HTR-8/SVneo (cell line): ENCODE measurements around the gene DPP6.
A peak's percentile ranks its signal among the peaks of the same experiment; 100 is the strongest.

Experiments
- DNase-seq: peaks from one replicate; pipeline ENCODE4 v3.0.0; 2011; ENCODE audit warnings: low spot score, mixed read lengths; ENCODE audit not compliant: insufficient read length
- FAIRE-seq: peaks from 2 replicates; lab custom pipeline; 2011; peaks lifted over from hg19 to GRCh38; lab: Jason Lieb, UNC

DPP6 gene

DNA sequence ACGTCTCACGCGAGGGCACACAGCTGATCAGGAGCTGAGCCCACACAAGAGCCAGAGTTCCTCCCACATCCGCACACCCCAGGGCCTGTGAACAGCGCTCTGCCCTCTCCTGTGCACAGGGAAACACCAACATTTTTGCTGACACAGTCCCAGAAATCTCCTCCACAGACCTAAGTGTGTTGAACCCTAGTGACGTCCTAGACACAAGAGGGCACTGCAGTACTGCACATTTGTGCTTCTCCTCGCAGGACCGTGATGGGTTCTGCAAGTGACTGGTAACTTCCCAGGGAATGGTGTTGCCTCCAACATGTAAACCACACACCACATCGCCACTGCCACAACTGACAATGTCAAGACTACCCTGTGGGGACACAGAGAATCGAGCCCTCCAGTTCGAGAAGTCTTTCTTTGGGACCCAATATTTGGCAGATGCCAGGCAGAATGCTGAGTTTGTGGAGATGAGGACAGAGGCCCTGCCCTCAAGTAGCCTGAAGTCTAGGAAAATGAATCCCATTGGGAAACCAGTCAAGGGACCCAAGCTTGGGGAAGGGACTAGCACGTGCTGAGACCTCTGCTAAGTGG is 780.5 kb downstream of the DPP6 start:
- FAIRE-seq (no peak), DNase-seq (no peak)

DNA sequence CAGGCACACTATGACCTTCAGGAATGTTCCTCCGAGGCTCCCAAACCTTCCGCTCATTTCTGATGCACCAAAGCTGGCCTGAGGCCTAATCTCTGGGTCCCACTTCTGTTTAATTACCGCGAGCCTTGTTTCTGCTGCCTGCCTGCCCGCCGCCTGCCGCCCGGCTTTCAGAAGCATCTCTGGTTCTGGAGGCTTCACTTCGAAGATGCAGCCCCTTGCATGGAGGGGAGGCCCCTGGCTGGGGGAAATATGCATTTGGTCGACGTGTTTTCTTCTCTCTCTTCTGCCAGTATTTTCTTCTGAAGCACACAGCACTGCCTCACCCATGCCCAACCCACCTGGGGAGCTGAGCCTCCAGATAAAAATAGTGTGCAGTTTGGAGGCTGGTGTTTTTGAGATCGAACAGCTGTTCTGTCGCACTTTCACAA is 783.8 kb downstream of the DPP6 start:
- DNase-seq (no peak), FAIRE-seq (no peak)

DNA sequence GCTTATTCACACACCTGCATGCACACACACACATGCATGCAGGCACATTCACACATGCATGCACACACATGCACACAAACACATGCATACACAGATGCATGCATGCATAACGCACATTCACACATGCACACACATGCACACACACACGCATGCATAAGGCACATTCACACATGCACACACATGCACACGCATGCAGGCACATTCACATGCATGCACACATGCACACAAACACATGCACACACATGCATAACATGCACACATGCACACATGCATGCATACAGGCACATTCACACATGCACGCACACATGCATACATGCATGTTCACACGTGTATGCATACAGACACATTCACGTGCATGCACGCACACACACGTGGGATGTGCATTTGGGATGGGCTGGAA is 784.9 kb downstream of the DPP6 start:
- DNase-seq (no peak), FAIRE-seq (peak; percentile 87)

DNA sequence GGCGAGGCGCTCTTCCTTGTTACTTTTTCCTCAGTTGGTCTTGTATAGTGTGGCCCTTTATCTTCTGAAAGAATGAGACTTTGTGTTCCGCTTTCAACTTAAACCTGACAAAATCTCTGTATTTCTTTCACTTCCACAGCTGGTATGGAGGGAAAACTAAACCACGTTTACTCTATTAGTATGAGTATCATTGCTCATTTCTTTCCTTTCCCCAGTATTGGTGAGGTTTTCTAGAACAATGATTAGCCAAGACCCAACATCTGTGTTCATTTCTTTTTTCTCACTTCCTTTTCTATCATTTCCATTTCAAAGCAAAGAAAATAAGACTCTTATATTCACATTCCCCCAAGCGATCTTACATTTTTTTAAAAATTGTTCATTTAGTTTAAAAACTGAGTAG is 785.4 kb downstream of the DPP6 start:
- DNase-seq, result no peak
- FAIRE-seq, result no peak

GRCh38 chr7:154840086-154840485 is 787.9 kb downstream of the DPP6 start:
- FAIRE-seq, result no peak
- no peak for DNase-seq

- DNase-seq, result no peak
- FAIRE-seq, result no peak
These were observed 789.6 kb downstream of the DPP6 start for GRCh38 chr7:154841731-154842331.

DNA sequence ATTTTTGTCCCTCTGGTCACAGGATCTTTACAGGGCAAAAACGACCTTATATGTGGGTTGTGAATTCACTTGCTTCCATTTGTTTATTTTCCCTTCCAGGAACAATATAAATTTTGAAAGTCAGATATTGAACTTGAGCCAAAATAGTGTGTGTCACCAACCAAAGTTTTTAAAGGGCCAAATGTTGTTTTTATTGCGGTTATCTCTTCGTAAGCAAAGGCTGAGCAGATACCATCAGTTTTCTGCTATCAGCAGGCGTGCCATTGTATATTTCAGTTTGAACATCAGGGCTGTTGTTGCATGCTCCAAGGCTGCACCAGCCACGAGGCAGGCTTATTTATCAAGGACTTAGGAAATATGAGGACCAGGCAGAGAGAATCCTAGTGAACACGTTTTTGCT is 790.4 kb downstream of the DPP6 start:
- DNase-seq, result no peak
- FAIRE-seq, result no peak

- DNase-seq, result no peak
- no peak for FAIRE-seq
These were observed 791.6 kb downstream of the DPP6 start for GRCh38 chr7:154843670-154844237.

GRCh38 chr7:154844499-154844898 is 792.3 kb downstream of the DPP6 start:
- DNase-seq (no peak), FAIRE-seq (no peak)

DNA sequence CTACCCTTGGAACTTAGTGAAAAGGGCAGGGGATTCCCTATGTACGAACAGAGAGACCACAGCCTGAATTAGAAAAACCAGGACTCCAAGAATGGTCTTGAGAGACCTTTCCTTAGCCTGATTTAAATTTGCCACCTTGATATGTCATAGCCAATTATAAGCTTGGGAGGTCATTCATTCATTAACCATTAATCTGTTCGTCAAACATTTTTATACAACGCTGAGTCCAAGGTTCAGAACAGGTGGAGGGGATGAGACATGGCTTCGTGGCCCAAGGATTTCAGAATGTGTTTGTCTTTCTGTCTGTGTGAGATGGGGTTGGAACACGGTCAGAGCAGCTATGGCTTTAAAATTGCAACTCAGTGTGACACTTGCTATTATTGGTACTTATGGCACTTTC is 792.8 kb downstream of the DPP6 start:
- DNase-seq (no peak), FAIRE-seq (no peak)

DNA sequence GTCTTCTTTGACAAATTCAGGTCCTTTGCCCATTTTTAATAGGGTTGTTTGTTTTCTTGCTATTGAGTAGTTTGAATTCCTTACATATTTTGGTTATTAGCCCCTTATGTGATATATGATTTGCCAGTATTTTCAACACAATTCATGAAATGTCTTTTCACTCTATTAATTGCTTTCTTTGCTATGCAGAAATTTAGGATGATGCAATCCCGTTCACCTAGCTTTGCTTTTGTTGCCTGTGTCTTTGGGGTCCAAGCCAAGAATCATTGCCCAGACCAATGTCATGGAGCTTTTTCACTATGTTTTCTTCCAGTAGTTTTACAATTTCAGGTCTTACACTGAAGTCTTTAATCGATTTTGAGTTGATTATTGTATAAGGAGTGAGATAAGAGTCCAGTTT is 796.3 kb downstream of the DPP6 start:
- no peak for FAIRE-seq
- DNase-seq, result no peak

- DNase-seq, result no peak
- no peak for FAIRE-seq
These were observed 800.0 kb downstream of the DPP6 start for GRCh38 chr7:154852205-154852604.

DNA sequence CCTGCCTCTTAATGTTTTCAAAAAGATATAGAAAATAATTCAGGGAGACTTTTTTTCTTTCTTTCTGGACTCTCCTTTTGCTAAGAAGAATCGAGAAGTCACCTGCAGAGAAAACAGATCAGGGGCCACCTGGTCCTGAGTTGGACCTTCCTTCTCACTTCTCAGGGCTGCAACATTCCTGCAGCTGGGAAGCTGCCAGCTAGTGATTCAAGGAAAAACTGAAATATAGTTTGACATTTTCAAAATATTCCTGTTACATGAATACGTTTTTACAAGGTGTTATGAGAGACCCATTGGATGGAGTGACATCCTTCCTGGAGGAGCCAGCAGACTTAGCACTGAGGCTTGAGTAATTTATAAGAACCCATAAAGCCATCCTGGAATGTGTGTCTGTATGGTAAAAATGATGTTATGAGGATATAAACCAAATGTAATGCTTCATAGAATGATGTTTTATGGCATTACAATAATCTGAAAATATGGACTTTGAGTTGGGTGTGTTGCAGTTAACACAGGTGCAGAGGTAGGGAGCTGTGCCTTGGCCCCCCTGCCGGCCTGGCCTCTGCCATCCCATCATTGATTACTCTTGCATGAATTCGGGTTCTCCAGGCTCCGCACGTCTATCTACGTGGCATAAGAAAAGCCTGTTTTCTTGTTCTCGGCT is 801.0 kb downstream of the DPP6 start:
- FAIRE-seq, result no peak
- no peak for DNase-seq

- FAIRE-seq, result no peak
- DNase-seq, result no peak
These were observed 801.5 kb downstream of the DPP6 start for GRCh38 chr7:154853727-154854095.

- no peak for DNase-seq
- no peak for FAIRE-seq
These were observed 802.6 kb downstream of the DPP6 start for GRCh38 chr7:154854836-154855235.

DNA sequence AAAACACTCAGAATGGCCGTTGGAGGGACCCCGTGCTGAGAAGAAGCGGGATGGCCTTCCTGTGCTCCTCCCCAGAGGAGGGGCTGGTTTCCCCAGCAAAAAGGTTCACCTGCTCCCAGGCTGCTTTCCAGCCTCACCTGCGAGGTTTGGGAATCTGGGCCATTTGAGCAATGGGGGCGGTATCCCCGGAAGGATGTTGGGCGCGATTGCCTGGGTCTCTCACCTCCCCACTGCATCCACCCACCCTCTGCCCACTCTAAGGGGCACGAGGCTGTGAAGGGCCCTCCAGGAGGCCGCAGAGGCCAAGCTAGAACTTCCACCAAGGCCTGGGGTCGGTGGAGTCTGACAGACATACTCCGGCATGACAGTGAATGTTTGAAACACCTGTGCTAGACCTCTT is 803.2 kb downstream of the DPP6 start:
- DNase-seq (no peak), FAIRE-seq (no peak)

DNA sequence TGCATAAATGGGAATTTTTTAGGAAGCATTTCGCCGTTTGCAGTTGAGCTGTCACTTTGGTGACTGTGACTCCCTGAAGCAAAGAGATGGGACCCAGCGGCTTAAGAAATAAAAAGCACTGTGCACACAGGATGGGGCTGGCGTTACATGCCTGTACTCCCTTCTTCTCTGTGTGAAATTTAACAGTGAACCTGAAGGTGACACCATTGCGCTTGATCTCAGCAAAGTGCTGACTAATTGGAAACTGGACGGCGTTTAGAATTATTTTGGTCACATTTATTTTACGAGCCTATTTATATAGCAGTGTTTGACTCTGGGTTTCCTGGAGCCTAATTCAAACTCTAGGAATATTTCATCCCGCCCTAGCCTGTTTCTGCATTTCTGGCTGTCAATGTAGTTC is 804.5 kb downstream of the DPP6 start:
- FAIRE-seq (no peak), DNase-seq (no peak)

DNA sequence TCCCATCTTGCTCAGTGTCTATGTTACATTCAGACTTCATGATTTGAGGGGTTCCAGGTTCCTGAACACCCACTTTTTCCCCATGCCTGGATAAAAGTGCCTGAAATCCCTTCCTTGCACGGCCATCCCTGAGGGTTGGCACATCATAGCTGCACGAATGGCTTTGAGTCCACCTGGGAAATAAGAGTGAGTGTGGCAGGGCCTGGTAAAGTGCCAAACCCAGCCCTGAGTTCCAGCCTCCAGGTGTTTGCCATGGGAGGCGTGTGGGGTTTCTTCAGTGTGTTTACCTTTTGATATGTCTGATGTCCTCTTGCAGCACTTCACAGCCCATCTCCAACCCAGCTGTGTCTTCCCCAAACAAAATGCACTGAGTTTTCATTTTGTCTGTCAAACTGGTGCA is 805.0 kb downstream of the DPP6 start:
- DNase-seq (no peak), FAIRE-seq (no peak)

DNA sequence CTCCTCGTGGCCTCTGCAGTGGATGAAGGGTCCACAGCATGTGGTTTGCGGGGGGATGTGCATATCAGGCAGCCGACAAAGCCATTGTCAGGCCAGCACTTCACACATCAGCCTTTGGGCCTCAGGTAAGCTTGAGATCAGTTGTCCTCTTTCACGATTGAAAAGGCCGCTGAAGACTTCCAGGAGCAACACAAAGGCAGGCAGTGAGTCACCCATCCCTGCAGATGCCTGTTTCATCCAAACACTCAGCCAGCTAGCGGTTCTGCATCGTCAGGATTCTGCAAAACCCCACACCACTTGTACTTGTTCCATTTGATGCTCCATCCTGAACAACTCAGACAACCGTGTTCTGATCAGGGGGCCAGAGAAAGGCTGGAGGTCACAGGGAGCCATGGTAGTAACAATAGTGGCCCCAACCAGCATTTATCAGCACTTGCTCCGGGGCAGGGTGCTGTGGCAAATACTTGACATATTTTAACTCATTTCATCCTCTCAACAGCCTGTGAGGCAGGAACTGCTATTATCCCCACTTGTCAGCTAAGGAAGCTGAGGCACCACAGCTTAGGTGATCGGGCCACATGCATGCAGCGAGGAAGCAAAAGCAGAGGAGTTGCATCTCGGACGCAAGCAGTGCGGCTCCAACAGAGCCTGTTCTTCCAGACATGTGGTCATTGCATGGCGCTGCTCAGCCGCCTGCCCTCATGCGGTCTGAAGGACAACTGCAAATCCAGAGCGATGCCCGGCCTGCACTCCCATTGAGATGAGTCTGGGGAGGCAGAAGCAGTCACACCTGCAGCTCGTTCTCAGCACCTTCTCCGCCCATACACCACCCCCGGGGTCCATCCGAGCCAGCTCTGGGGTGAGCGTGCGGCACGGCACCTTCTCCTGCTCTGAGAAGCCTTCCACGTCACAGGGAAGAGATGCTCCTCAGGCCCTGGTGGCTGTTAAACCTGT is 805.8 kb downstream of the DPP6 start:
- no peak for DNase-seq
- no peak for FAIRE-seq

DNA sequence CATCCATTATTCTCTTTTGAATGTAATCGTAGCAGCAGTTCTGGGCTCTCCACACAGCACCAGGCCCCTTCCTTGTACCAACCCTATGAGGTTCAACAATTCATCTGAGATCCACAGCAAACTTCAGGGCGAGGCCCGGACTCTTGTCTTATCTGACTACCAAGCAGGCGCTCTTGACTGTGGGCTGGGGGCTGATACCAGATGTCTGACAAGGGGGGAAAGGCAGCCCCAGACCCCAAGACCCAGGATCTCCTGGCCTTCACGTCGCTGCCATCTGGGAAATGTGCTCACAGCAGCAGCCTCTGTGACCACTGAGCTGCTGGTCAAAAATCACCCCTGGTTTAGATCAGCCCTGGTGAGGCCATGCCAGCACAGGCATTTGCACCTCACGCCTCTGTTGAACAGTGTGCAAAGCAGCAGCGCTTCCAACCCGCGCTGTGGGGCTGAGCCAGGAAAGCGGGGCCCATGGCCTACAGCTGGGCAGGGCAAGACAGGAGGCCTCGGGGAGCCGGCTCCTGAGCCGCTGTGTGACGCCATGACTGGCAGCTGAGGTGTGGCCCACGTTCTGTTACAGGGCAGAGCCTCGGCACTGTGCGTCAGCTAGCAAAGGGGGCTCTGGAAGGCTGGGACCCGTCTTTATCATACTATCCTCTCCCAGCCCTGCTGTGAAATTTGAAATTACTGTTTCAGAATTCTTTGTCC is 806.8 kb downstream of the DPP6 start:
- DNase-seq, result no peak

More for the DNA sequence above, 806.8 kb downstream of the DPP6 start:
- FAIRE-seq, result no peak
